ENCODE results near the gene SPDYE6.
"Not testable (repeated sequence)": the region's sequence is repeated elsewhere in the genome, so short reads cannot be mapped to it uniquely, and the experiment has no call there.

Gene SPDYE6

GRCh38 chr7:102317231-102318059 lies 38.8 kb downstream of the SPDYE6 start:
- no peak for DNase-seq

GRCh38 chr7:102313997-102314780 lies 42.1 kb downstream of the SPDYE6 start:
- DNase-seq, result no peak

- DNase-seq, result no peak
Measured at GRCh38 chr7:102312317-102312716, 43.9 kb downstream of the SPDYE6 start.

GRCh38 chr7:102310414-102310815 lies 45.8 kb downstream of the SPDYE6 start:
- DNase-seq, result peak in 5 of 14 donors; percentile 14 to 35 (median 25)

- DNase-seq, result peak in 8 of 14 donors; percentile 20 to 70 (median 48)
Measured at GRCh38 chr7:102306916-102307677, 49.1 kb downstream of the SPDYE6 start.

GRCh38 chr7:102305414-102306268 lies 50.6 kb downstream of the SPDYE6 start:
- no peak for DNase-seq

GRCh38 chr7:102304668-102305067 lies 51.6 kb downstream of the SPDYE6 start:
- peak in 3 of 14 donors; percentile 7 to 50 (median 15) for DNase-seq

GRCh38 chr7:102303669-102304422 lies 52.4 kb downstream of the SPDYE6 start:
- DNase-seq, result no peak

- no peak for DNase-seq
Measured at GRCh38 chr7:102302025-102302424, 54.2 kb downstream of the SPDYE6 start.

GRCh38 chr7:102301367-102301766 lies 54.9 kb downstream of the SPDYE6 start:
- not testable (repeated sequence) for DNase-seq

- DNase-seq, result no peak
Measured at GRCh38 chr7:102300643-102301221, 55.5 kb downstream of the SPDYE6 start.

GRCh38 chr7:102297487-102298218 lies 58.6 kb downstream of the SPDYE6 start:
- DNase-seq, result no peak

GRCh38 chr7:102296514-102296913 lies 59.7 kb downstream of the SPDYE6 start:
- no peak for DNase-seq

- DNase-seq, result no peak
Measured at GRCh38 chr7:102296179-102296438, 60.1 kb downstream of the SPDYE6 start.

Data from C1 segment of cervical spinal cord (tissue), 14 donors.